CD1c-positive myeloid dendritic cell (primary cell): ENCODE data around the gene CAPZB.

Source experiments
- DNase-seq: peaks from one replicate; pipeline ENCODE4 v3.0.0-alpha.2; 2016; ENCODE audit errors: extremely low spot score

The CAPZB gene

DNA sequence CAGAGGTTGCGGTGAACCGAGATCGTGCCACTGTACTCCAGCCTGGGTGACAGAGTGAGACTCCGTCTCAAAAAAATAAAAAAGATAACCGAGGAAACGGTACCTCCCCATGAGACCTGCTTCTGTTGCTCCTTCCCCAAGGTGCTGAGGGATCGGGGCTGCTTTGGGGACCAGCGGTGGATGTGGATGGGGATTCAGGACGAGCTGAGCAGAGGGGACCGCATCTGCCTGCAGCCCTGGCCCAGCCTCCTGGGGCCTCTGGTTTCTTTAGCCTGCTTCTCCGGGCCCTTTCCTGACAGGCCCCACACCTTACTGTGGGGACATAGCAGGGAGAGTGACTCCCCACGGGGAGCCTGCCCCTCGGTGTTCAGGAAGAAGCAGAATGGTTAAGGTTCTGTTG lies 156.2 kb downstream of the CAPZB start:
- DNase-seq, result no peak

DNA sequence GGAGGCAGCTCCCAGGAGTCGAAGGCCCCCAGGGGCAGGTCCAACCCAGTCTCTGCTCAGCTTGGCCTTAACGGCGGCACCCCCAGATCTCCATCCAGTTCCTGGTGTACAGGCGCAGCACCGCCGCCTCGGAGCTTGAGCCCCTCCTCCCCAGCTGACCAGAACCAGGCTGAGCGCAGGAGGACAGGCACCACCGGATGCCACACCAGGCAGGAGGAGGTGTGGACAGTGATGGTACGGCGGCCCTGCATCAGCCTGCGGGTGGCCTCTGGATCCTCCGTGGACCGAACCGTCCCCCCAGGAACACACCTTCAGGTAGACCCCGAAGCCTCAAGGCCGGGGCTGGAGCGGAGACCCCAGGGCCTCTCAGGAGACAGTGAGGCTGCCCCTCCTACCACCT lies 156.9 kb downstream of the CAPZB start:
- DNase-seq, result no peak

DNA sequence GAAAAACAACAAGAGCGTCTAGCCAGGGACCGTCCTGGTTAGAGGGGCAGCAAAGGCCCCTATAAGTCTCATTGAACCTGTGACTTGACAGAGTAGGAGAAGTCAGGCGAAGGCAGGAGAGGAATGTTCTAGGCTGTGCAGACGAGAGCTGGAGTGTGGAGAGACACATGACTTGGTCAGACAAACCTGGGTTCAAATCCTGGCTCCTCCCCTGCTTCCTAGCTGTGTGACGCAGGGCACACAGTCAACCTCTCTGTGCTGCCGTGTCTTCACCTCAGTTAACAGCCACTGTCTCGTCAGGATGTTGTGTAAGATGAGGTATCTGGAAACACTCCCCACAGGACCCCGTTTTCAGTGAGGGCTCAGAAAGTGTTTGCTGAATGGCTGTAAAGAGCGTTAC lies 157.6 kb downstream of the CAPZB start:
- no peak for DNase-seq

DNA sequence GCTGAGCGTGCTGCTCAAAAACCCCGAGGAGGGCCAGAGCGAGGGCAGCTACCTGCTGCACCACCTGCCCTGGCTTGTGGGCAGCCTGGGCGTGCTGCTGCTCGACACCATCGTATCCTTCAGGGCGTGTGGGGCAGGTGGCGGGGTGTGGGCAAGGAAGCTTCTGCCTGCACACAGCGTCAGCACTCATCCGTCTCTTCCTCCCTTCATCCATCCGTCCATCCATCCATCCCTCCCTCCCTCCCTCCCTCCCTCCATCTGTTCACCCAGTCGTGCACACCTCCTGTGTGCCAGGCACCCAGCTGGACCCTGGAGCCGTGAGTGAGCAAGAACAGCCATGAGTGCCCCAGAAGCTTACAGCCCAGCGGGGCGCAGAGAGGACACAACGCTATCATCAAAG lies 158.0 kb downstream of the CAPZB start:
- no peak for DNase-seq

DNA sequence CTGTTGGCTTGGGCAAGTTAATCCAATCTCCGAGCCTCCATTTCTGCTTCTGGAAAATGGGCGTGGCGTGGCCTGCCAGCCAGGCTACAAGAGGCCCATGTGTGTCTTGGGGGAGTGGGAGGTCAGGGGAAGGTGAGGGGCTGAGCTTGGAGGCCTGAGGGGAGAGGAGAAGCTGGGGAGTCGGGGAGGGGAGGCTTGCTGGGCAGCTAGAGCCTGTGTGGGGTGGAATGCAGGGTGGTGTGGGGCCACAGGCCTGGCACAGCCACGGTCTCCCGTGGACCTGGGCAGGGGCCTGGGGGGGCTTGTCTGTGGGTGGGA lies 158.6 kb downstream of the CAPZB start:
- no peak for DNase-seq

DNA sequence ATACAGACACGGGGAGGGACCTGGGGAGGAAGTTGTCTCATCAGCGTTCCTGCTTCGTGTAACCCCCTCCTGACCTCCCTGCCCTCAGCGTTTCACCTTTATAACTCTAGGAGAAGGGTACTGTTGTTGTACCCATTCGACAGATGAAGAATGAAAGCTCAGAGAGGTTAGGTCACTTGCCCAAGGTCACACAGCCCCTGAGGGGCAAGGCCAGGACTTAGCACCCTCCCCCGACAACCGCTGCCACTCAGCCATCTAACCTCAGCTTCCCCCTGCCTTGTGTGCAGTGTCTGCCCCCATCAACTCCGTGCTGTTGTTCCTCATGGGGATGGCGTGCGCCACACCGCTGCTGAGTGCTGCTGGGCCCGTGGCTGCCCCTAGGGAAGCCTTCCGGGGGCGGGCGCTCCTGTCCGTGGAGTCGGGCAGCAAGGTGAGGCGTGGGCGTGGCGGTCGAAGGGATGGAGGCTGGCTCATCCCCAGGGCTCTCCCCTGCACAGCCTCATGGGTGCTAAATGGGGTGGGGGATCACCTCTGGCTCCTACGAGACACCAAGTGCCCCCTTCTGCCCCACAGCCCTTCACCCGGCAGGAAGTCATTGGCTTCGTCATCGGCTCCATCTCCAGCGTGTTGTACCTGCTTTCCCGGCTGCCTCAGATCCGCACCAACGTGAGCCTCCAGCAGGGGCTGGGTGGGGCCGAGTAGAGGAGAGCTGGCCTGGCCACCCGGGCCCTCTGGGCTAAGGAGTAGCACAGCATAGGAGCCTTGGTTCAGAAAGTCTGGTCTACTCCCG lies 159.2 kb downstream of the CAPZB start:
- DNase-seq, result no peak

DNA sequence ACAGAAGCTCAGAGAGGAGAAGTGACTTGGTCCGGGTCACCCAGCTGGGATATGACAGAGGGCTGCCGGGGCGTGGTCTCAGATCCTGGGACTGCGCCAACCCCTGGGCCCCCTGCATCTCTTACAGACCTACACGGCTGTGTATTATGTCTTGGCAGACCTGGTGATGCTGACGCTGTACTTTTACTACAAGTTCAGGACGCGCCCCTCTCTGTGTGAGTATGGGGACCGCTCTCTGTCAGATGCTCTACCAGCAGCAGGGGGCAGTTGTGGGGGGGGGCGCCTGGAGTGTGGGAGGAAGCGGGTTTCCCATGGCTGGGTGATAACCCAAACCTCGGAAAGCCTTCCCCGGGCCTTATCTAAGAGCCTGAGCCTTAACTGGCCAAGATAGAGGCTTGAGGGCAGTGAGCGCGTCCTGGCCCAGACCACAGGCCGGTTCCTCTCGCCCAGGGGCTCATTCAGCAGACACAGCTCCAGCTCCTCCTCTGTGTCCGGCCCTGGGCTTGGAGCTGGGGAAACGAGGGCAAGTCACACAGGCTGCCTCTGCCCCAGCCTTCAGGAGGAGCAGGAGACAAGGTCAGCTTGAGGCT lies 159.9 kb downstream of the CAPZB start:
- no peak for DNase-seq

DNA sequence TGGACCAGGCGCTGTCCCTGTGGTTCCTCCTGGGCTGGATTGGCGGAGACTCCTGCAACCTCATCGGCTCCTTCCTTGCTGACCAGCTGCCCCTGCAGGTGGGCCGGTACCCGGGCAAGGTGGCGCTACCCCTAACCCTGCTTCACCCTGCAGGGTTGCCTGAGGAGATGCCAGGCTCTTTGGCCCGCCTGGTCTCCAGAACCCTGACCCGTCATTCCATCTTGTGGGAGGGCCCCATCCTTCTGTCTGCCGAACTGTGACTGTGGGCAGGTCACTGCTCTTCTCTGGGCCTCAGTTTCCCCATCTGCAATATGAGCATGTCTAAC lies 160.7 kb downstream of the CAPZB start:
- no peak for DNase-seq

DNA sequence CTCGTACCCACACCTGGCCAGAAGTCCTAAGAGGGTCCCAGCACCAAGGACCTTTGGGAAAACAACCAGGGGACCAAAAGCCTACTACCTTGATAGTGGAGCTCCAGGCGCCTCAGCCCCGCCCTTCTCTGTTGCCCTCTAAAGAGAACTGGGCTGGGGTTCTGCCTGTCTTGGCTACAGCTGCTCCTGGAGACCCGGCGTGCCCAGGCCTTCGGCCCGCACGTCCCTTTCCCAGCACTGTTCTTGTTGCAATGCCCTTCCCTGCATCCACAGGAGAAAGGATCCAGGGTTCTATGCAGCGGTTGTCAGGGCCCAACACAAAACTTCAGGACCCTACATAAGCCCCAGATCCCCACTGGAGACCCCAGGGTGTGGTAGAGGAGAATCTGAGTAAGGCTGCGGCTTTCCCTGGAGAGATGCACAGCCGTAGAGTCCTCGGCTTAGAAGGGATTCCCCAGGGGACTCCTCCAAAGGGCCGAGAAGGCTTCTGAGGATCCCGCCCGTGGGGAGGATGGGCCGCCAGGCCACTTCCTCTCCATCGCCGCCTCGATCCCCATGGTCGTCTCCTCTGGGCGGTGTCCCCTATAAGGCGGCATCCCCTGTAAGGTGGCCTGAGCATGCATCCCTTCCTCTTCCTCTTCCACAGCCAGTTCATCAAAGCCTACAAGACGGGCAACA lies 161.2 kb downstream of the CAPZB start:
- no peak for DNase-seq

DNA sequence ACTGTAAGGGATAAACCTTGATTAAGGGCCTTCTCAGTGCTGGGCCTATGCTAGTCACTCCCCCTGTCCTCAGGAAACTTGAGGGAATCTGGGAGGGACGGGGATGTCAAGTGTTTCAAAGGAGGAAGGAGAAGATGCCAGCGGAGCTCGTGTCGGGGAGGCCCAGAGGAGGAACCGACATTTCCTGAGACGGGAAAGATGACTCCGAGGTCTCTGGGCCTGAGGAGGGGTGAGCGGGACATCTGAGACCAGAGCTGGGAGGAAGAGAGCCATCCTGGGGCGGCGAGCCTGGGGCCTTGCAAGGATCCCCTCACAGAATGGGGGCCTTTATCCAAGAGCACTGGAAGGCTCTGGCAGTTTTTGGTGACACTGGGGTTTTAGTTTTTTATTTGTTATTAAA lies 162.9 kb downstream of the CAPZB start:
- DNase-seq, result peak; percentile 33

DNA sequence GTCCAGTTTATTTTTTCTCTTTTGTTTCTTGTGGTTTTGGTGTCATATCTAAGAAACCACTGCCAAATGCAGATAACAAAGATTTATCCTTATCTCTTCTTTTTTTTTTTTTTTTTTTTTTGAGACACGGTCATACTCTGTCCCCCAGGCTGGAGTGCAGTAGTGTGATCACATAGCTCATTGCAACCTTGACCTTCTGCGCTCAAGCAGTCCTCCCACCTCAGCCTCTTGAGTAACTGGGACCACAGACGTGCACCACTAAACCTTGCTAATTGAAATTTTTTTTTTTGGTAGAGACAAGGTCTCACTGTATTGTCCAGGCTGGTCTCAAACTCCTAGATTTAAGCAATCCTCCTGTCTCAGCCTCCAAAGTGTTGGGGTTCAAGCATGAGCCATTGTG lies 164.3 kb downstream of the CAPZB start:
- no peak for DNase-seq

DNA sequence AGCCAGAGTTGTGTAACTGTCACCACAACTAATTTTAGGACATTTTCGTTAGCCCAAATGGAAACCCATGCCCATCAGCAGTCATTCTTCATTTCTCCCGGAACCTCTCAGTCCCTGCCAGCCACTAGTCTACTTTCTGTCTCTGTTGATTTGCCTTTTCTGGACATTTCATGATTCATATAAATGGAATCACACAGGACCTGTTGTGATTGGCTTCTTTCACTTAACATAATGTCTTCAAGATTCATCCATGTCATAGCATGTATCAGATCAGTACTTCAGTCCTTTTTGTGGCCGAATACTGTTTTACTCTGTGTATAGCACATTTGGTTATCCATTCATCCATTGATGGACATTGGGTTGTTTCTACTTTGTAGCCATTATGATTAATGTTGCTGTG lies 166.1 kb downstream of the CAPZB start:
- DNase-seq, result no peak

DNA sequence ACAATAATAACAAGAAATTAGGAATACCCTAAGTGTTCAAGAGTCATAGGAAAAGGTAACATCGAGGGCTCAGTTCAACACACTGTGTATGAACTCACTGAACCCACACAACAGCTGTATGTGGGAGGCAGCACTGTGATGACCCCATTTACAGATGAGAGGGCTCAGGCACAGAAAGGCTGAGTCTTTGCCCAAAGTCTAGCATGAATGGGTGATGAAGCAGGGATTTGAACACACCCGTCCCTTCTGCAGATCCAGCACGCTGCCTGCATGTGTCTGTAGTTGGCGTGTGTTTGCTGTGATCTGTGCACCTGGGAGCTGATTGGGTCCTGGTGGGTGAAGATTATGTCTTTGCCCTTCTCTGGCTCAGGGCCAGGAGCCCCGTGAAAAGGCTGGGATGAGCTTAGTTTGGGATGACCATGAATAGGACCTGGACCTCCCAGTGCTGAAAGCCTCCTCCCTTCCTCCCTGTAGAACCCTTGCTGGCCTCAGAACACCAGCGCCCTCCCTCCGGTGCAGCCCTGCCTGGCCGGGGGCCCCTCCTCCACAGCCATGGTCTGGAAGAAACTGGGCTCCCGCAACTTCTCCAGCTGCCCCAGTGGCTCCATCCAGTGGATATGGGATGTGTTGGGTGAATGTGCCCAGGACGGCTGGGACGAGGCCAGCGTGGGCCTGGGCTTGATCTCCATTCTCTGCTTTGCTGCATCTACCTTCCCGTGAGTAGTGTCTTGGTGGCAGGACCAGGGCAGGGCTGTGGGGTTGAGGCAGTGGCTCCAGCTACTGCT lies 168.0 kb downstream of the CAPZB start:
- DNase-seq, result no peak

DNA sequence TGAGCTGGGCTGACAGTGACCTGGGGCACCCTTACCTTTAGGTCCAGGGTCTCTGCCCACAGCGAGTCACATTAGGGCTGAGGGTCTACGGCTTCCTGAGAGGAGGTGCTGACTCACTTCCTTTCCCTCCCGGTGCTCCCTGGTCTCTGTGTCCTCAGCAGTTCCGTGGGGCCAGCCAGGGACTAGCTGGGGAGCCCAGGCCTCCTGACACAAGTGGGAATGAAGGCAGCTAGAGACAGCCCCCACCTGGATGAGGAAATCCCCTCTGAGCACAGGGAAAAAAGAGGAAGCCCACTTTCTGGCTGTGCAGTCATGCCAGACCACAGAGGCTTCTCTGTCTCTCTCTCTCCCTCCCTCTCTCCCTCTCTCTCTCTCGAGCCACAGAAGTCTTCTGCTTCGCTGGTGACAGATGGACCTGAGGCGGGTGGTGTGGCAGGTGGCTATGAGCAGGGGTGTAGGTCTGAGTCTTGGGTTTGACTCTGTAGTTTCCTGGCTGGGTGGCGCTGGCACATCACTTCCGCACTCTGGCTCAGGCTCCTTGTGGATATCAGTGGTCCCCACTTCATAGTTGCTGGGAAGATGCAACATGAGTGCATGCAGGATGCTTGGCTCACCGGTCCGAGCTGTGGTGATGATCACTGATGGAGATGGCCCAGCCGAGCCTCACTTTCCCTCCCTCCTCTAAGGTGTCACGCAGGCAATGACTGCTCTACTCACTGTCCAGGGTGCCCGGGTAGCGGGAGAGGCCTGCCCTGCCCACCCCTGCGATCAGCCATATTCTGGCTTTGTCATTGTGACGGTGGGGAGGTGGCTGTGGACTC lies 169.8 kb downstream of the CAPZB start:
- DNase-seq, result peak; percentile 63

DNA sequence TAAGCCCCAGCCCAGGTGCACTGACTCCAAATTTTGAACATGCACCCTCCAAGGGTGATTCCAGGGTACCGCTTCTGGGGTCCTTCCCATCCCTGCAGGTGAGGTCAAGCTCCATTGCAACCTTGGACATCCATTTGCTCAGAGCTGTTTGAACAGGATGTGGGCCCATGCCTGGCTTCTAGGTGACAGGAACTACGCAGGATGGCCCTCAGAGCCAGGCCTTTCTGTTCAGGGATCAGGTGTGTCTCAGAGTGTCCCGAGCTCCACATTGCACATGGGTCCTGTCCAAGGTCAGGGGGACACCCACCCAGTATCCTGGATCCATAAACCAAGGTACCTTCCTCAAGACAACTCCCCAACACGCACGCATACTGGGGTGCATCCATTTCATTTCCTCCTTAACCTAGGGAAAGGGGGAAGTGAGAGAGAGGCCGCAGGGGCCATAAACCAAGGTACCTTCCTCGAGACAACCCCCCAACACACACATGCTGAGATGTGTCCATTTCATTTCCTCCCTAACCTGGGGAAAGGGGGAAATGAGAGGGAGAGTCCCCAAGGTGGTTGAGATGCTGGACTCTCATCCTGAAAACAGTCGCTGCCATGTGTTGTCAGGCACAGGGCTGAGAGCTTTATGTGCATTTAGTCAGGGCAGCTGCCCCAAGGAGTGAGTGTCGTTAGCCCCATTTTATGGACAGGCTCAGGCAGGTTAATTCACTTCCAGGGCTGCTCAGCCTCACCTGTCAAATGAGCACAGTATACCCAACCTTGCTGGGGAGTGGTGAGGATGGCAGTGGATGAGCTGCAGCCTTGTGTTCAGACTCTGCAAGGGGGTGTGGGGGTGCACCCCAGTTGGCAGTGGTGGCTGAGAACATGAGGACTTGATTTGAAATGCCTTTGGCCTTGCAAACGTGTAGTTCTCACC lies 171.1 kb downstream of the CAPZB start:
- DNase-seq, result peak; percentile 59

DNA sequence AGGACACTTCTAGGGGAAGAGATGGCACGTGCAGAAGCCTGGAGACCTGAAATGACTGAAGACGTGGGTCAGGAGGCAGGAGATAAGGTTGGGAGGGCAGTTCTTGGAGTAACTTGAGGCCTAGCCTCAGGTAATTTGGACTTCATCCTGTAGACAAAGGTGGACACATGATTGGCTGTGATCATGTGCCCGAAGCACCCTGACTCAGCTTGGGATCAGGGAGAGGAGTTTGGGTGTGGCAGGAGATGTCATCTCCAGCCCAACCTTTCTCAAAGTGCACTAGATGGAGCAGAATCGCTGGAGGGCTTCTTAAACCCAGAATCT lies 171.7 kb downstream of the CAPZB start:
- DNase-seq, result no peak

DNA sequence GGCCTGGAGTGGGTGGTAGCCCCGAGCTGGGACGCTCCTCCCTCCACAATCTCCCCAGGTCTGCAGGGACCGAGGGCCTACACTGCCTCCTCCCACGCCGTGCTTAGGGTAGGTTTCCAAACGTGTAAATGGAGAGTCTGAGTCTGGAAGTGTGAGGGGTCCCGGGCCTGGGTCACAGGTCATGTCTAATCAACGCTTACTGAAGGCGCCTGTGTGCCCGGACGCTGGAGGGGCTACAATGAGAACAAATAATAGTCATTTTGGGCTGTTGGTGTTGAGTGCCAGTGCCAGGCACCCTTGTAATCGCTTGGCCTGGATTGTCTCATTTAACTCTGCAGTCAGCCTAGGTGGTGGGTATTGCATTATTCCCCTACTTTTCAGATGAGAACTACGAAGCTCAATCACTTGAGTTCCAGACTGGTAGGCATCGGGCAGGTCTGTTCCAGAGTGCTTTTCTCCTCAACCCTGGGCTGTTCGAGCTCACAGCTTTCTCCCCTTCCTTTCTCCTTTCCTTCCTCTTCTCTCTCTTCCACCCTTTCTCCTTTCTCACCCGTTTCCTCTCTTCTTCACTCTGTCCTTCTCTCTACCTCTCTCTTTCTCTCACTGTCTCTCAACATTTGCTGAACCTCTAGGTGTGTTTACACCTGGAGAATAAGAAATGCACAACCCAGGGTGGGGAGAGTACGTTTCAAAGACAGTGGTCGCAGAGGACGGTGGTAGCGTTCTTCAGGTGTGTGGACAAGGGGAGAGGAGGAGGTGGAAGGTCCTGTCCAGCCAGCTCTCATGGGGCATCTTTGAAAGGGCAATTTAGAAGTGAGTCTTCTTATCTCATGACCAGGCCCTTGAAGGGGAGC lies 172.3 kb downstream of the CAPZB start:
- DNase-seq, result no peak

DNA sequence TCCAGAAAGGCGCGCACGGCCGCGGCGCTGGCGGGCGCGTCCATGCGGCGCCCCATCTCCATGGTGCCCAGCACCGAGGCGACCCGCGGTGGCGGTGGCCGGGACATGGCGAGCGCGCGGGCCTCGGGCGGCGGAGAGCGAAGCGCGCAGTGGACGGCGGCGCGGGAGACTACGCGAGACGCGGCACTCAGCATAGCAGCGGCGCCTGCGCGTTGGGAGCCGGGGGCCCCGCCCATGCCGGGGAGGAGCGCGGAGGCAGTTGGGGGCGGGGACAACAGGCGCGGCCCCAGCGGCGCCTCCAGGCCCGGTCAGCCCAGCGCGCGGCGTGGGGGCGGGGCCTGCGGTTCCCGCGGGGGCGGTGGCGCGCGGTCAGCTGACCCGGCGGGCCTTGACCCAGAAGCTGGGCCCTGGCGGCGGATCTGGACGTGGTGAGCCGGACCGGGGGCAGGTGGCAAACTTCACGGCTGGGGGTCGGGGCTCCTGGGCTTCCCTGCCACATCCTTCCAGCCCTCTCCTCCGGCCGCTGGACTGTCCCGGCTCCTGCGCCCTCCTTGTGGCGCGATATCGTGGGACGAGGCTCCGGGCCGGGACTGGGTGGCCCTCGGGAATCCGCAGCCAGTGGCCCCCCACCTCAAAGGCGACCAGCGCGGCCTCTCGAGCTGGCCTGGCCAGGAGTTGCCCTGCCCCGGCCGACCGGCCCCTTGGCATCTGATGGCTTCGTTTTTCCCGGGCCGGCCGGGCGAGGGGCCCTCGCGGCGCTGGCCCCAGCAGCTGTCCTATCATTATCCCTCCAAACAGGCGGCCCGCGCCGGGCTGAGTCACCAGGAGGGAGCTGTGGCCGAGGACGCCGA lies 173.2 kb downstream of the CAPZB start, which contains the start of the genes AKR7A2 and SLC66A1:
TSS of gene AKR7A2 (minus strand) at position 214 of the 851 bp plus-strand sequence. CDS start at position 194, 20 bp downstream.
TSS of gene SLC66A1 (plus strand) at position 396 of the 851 bp plus-strand sequence. CDS start 5,352 bp downstream, outside the sequence.
- peak; percentile 98 for DNase-seq

DNA sequence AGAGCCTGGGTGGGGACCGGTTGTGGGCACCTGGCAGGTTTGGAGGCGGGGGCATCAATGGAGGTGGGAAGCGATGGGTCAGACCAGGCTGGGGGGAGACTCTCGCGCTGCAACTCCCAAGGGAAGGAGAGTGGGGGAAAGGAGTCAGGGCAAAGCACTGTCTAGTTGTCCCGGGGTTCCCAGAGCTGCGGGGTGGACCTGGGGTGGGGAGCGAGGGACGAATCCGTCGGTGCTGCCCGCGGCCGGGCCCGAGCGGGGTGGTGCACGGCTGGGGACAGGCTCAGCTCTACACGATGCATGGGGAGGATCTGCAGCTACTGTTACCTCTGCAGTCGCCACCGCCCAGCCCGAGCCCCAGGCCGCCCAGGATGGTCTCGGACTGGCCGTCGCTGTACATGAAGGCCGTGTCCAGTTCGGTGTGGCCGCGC lies 173.8 kb downstream of the CAPZB start:
- DNase-seq, result no peak
